ENCODE results near the gene KRTAP2-1.

KRTAP2-1 gene

GRCh38 chr17:41016578-41017215, 30.4 kb downstream of the KRTAP2-1 start:
- H3K27me3 ChIP-seq (ENCODE audit: control insufficient read depth in 3 of 3, insufficient read depth in 3 of 3, low read depth in 1 of 3, low read length in 3 of 3) = no peaks in the 10 kb centered on the region
- H2AFZ ChIP-seq (ENCODE audit: low read length) = no peak overlapping the region
- no peak overlapping the region for H2BK5ac ChIP-seq (ENCODE audit: low read length)
- H4K8ac ChIP-seq (ENCODE audit: low read depth, low read length) = peak overlapping the region; percentile 45
- no peaks in the 10 kb centered on the region for H3K9me3 ChIP-seq (replicated peaks in 1 of 2; ENCODE audit: control insufficient read depth in 2 of 2, insufficient read depth in 1 of 2, low read depth in 1 of 2, low read length in 2 of 2)
- H3K4me3 ChIP-seq (ENCODE audit: low read length in 2 of 2) = no peak overlapping the region
- no peak overlapping the region for H3K9ac ChIP-seq (ENCODE audit: low read depth, low read length, poor library complexity)
- H3K4me1 ChIP-seq (ENCODE audit: control insufficient read depth in 2 of 2, insufficient read depth in 1 of 2, low read depth in 1 of 2, low read length in 2 of 2) = no peaks in the 10 kb centered on the region
- H2BK120ac ChIP-seq (ENCODE audit: low read depth, low read length) = no peak overlapping the region
- no CpG with 5 or more reads among the region's 13 CpGs for WGBS, 2 donors (ENCODE audit: extremely low coverage in 2 of 2, insufficient read length in 2 of 2, insufficient replicate concordance in 1 of 2)
- H2BK12ac ChIP-seq (ENCODE audit: low read length) = peak overlapping the region; percentile 36
- H3K27ac ChIP-seq (replicated peaks; ENCODE audit: low read length) = no peak overlapping the region
- H3K36me3 ChIP-seq (replicated peaks in 1 of 2; ENCODE audit: control insufficient read depth in 2 of 2, insufficient read depth in 2 of 2, low read length in 2 of 2) = no peaks in the 10 kb centered on the region
- H3K4ac ChIP-seq (ENCODE audit: low read length) = no peak overlapping the region
- H3K4me2 ChIP-seq (ENCODE audit: insufficient read depth, low read length, poor library complexity, severe bottlenecking) = no peak overlapping the region
- no peak overlapping the region for H3K18ac ChIP-seq (ENCODE audit: low read length)
- no peak overlapping the region for H3K14ac ChIP-seq (ENCODE audit: low read length)
- H2AK5ac ChIP-seq (ENCODE audit: low read depth, low read length) = no peak overlapping the region
- no peak for DNase-seq (ENCODE audit: low spot score)
- H3K23ac ChIP-seq (ENCODE audit: low read depth, low read length, poor library complexity) = no peak overlapping the region
- no peaks in the 10 kb centered on the region for H3K79me1 ChIP-seq (ENCODE audit: low read depth, low read length)
- no peak overlapping the region for H4K91ac ChIP-seq (ENCODE audit: low read depth, low read length, poor library complexity)
- H2BK15ac ChIP-seq (ENCODE audit: low read length) = no peak overlapping the region

- no peak overlapping the region for H3K9ac ChIP-seq (ENCODE audit: low read depth, low read length, poor library complexity)
- H3K36me3 ChIP-seq (replicated peaks in 1 of 2; ENCODE audit: control insufficient read depth in 2 of 2, insufficient read depth in 2 of 2, low read length in 2 of 2) = no peaks in the 10 kb centered on the region
- H2AFZ ChIP-seq (ENCODE audit: low read length) = no peak overlapping the region
- H2BK12ac ChIP-seq (ENCODE audit: low read length) = no peak overlapping the region
- no peak overlapping the region for H2AK5ac ChIP-seq (ENCODE audit: low read depth, low read length)
- H3K9me3 ChIP-seq (replicated peaks in 1 of 2; ENCODE audit: control insufficient read depth in 2 of 2, insufficient read depth in 1 of 2, low read depth in 1 of 2, low read length in 2 of 2) = no peaks in the 10 kb centered on the region
- H3K27ac ChIP-seq (replicated peaks; ENCODE audit: low read length) = no peak overlapping the region
- DNase-seq (ENCODE audit: low spot score) = no peak
- no peak overlapping the region for H4K91ac ChIP-seq (ENCODE audit: low read depth, low read length, poor library complexity)
- no peak overlapping the region for H2BK120ac ChIP-seq (ENCODE audit: low read depth, low read length)
- H3K23ac ChIP-seq (ENCODE audit: low read depth, low read length, poor library complexity) = no peak overlapping the region
- H3K4me2 ChIP-seq (ENCODE audit: insufficient read depth, low read length, poor library complexity, severe bottlenecking) = no peak overlapping the region
- H3K4ac ChIP-seq (ENCODE audit: low read length) = no peak overlapping the region
- H3K18ac ChIP-seq (ENCODE audit: low read length) = no peak overlapping the region
- H3K79me1 ChIP-seq (ENCODE audit: low read depth, low read length) = no peaks in the 10 kb centered on the region
- no peak overlapping the region for H2BK5ac ChIP-seq (ENCODE audit: low read length)
- H2BK15ac ChIP-seq (ENCODE audit: low read length) = no peak overlapping the region
- H3K14ac ChIP-seq (ENCODE audit: low read length) = no peak overlapping the region
- no peak overlapping the region for H4K8ac ChIP-seq (ENCODE audit: low read depth, low read length)
- no CpG with 5 or more reads among the region's 7 CpGs for WGBS, 2 donors (ENCODE audit: extremely low coverage in 2 of 2, insufficient read length in 2 of 2, insufficient replicate concordance in 1 of 2)
- H3K4me1 ChIP-seq (ENCODE audit: control insufficient read depth in 2 of 2, insufficient read depth in 1 of 2, low read depth in 1 of 2, low read length in 2 of 2) = no peaks in the 10 kb centered on the region
- no peaks in the 10 kb centered on the region for H3K27me3 ChIP-seq (ENCODE audit: control insufficient read depth in 3 of 3, insufficient read depth in 3 of 3, low read depth in 1 of 3, low read length in 3 of 3)
- H3K4me3 ChIP-seq (ENCODE audit: low read length in 2 of 2) = no peak overlapping the region
Observed at GRCh38 chr17:41015454-41015853, 31.7 kb downstream of the KRTAP2-1 start.

DNA sequence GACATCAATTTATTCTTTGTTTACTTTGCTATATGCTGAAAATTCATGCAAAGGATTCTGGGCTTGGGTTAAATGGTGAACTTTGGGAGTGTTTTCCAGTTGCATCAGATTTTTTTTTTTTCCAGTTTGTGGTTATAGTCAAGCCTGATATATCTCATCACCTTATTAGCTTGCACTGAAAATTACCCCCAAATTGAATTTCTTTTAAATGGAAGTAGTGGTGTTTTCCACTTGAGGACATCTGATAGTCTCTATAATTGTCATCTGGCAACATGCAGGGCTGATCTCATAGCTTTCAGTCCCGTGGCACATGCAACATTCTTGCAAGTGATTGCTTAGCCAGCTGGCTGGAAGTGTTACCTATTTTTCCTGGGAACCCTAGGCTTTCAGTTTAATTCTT, 33.5 kb downstream of the KRTAP2-1 start:
- DNase-seq (ENCODE audit: low spot score) = no peak
- H3K4me2 ChIP-seq (ENCODE audit: insufficient read depth, low read length, poor library complexity, severe bottlenecking) = no peak overlapping the region
- no peak overlapping the region for H2BK15ac ChIP-seq (ENCODE audit: low read length)
- no peak overlapping the region for H2AK5ac ChIP-seq (ENCODE audit: low read depth, low read length)
- no peak overlapping the region for H2BK5ac ChIP-seq (ENCODE audit: low read length)
- H3K9me3 ChIP-seq (replicated peaks in 1 of 2; ENCODE audit: control insufficient read depth in 2 of 2, insufficient read depth in 1 of 2, low read depth in 1 of 2, low read length in 2 of 2) = no peaks in the 10 kb centered on the region
- no peak overlapping the region for H3K4ac ChIP-seq (ENCODE audit: low read length)
- no peak overlapping the region for H3K9ac ChIP-seq (ENCODE audit: low read depth, low read length, poor library complexity)
- no peak overlapping the region for H2BK120ac ChIP-seq (ENCODE audit: low read depth, low read length)
- no peak overlapping the region for H3K27ac ChIP-seq (replicated peaks; ENCODE audit: low read length)
- H3K18ac ChIP-seq (ENCODE audit: low read length) = no peak overlapping the region
- no peaks in the 10 kb centered on the region for H3K79me1 ChIP-seq (ENCODE audit: low read depth, low read length)
- no peak overlapping the region for H2AFZ ChIP-seq (ENCODE audit: low read length)
- no peak overlapping the region for H4K8ac ChIP-seq (ENCODE audit: low read depth, low read length)
- no peaks in the 10 kb centered on the region for H3K36me3 ChIP-seq (replicated peaks in 1 of 2; ENCODE audit: control insufficient read depth in 2 of 2, insufficient read depth in 2 of 2, low read length in 2 of 2)
- no peak overlapping the region for H3K4me3 ChIP-seq (ENCODE audit: low read length in 2 of 2)
- no peak overlapping the region for H4K91ac ChIP-seq (ENCODE audit: low read depth, low read length, poor library complexity)
- WGBS, 2 donors (ENCODE audit: extremely low coverage in 2 of 2, insufficient read length in 2 of 2, insufficient replicate concordance in 1 of 2) = no CpG with 5 or more reads among the region's 1 CpG
- H2BK12ac ChIP-seq (ENCODE audit: low read length) = no peak overlapping the region
- H3K23ac ChIP-seq (ENCODE audit: low read depth, low read length, poor library complexity) = no peak overlapping the region
- no peak overlapping the region for H3K14ac ChIP-seq (ENCODE audit: low read length)
- peaks cover 0 to 4% of the 10 kb centered on the region in 2 donors for H3K4me1 ChIP-seq (ENCODE audit: control insufficient read depth in 2 of 2, insufficient read depth in 1 of 2, low read depth in 1 of 2, low read length in 2 of 2)
- no peaks in the 10 kb centered on the region for H3K27me3 ChIP-seq (ENCODE audit: control insufficient read depth in 3 of 3, insufficient read depth in 3 of 3, low read depth in 1 of 3, low read length in 3 of 3)

- WGBS, 2 donors (ENCODE audit: extremely low coverage in 2 of 2, insufficient read length in 2 of 2, insufficient replicate concordance in 1 of 2) = no CpG with 5 or more reads among the region's 3 CpGs
- no peak overlapping the region for H3K14ac ChIP-seq (ENCODE audit: low read length)
- peak overlapping the region in 1 of 2 donors; percentile 25 for H3K4me3 ChIP-seq (ENCODE audit: low read length in 2 of 2)
- no peak overlapping the region for H3K27ac ChIP-seq (replicated peaks; ENCODE audit: low read length)
- no peak overlapping the region for H2AFZ ChIP-seq (ENCODE audit: low read length)
- no peak overlapping the region for H4K8ac ChIP-seq (ENCODE audit: low read depth, low read length)
- H3K18ac ChIP-seq (ENCODE audit: low read length) = no peak overlapping the region
- H3K4me2 ChIP-seq (ENCODE audit: insufficient read depth, low read length, poor library complexity, severe bottlenecking) = no peak overlapping the region
- no peak overlapping the region for H2BK5ac ChIP-seq (ENCODE audit: low read length)
- no peak overlapping the region for H3K4ac ChIP-seq (ENCODE audit: low read length)
- no peak overlapping the region for H3K23ac ChIP-seq (ENCODE audit: low read depth, low read length, poor library complexity)
- no peak overlapping the region for H3K9ac ChIP-seq (ENCODE audit: low read depth, low read length, poor library complexity)
- H3K36me3 ChIP-seq (replicated peaks in 1 of 2; ENCODE audit: control insufficient read depth in 2 of 2, insufficient read depth in 2 of 2, low read length in 2 of 2) = no peaks in the 10 kb centered on the region
- no peak overlapping the region for H2AK5ac ChIP-seq (ENCODE audit: low read depth, low read length)
- H3K9me3 ChIP-seq (replicated peaks in 1 of 2; ENCODE audit: control insufficient read depth in 2 of 2, insufficient read depth in 1 of 2, low read depth in 1 of 2, low read length in 2 of 2) = no peaks in the 10 kb centered on the region
- no peaks in the 10 kb centered on the region for H3K79me1 ChIP-seq (ENCODE audit: low read depth, low read length)
- no peak overlapping the region for H2BK15ac ChIP-seq (ENCODE audit: low read length)
- no peak overlapping the region for H2BK12ac ChIP-seq (ENCODE audit: low read length)
- no peak overlapping the region for H4K91ac ChIP-seq (ENCODE audit: low read depth, low read length, poor library complexity)
- H3K4me1 ChIP-seq (ENCODE audit: control insufficient read depth in 2 of 2, insufficient read depth in 1 of 2, low read depth in 1 of 2, low read length in 2 of 2) = peaks cover 0 to 5% of the 10 kb centered on the region in 2 donors
- no peaks in the 10 kb centered on the region for H3K27me3 ChIP-seq (ENCODE audit: control insufficient read depth in 3 of 3, insufficient read depth in 3 of 3, low read depth in 1 of 3, low read length in 3 of 3)
- H2BK120ac ChIP-seq (ENCODE audit: low read depth, low read length) = no peak overlapping the region
- DNase-seq (ENCODE audit: low spot score) = no peak
Observed at GRCh38 chr17:41013181-41013580, 33.9 kb downstream of the KRTAP2-1 start.

All from neuronal stem cell (in vitro differentiated cells).